ENCODE results near the gene BAIAP2L2. TPM values are rescaled to one million over a fixed set of nuclear protein-coding genes. Genes with fewer than 3 reads are reported as not detected.
"Not testable (repeated sequence)": the region's sequence is repeated elsewhere in the genome, so short reads cannot be mapped to it uniquely, and the experiment has no call there.

Gene BAIAP2L2
- total RNA-seq, 1 donor from 2014 or later: 0.77 TPM

DNA sequence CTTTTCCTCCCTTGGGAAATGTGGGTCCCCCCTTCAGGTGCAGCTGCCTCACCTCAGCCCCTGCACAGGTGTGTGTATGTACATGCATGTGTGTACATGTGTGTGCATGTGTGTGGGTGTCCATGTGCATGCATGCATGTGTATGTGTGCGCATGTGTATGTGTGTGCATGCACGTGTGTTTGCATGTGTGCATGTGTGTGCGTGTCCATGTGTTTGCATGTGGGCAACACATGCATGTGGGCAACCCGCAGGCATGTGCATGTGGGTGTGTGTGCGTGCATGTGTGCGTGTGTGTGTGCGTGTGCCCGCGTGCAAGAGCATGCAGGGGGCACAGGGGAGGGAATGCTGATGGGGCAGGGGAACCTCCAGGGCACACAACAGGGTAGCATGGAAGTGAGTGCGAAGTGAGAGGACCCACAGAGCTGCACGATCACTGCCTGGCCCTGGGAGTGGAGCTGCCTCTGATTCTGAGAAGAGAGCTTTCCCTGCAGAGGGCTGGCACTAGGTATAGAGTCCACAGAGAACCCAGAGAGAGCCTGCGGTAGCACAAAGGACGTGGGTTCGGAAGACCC lies 14.6 kb upstream of the BAIAP2L2 start:
- no peaks in the 10 kb centered on the region for H3K36me3 Mint-ChIP-seq (ENCODE audit: low read depth, unreplicated experiment)
- DNase-seq (ENCODE audit: low spot score): no peak
- H3K4me3 Mint-ChIP-seq (ENCODE audit: unreplicated experiment): no peak overlapping the region
- no peaks in the 10 kb centered on the region for H3K9me3 Mint-ChIP-seq (ENCODE audit: unreplicated experiment)
- no peaks in the 10 kb centered on the region for H3K4me1 Mint-ChIP-seq (ENCODE audit: unreplicated experiment)
- H3K27ac Mint-ChIP-seq (ENCODE audit: unreplicated experiment): peak overlapping the region; percentile 52
- H3K27me3 Mint-ChIP-seq (ENCODE audit: unreplicated experiment): peaks cover 12% of the 10 kb centered on the region
- TF ChIP-seq, protein P1, sequence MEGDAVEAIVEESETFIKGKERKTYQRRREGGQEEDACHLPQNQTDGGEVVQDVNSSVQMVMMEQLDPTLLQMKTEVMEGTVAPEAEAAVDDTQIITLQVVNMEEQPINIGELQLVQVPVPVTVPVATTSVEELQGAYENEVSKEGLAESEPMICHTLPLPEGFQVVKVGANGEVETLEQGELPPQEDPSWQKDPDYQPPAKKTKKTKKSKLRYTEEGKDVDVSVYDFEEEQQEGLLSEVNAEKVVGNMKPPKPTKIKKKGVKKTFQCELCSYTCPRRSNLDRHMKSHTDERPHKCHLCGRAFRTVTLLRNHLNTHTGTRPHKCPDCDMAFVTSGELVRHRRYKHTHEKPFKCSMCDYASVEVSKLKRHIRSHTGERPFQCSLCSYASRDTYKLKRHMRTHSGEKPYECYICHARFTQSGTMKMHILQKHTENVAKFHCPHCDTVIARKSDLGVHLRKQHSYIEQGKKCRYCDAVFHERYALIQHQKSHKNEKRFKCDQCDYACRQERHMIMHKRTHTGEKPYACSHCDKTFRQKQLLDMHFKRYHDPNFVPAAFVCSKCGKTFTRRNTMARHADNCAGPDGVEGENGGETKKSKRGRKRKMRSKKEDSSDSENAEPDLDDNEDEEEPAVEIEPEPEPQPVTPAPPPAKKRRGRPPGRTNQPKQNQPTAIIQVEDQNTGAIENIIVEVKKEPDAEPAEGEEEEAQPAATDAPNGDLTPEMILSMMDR (IDR thresholded peaks at IDR 0.05; ENCODE audit: unreplicated experiment): no peak

GRCh38 chr22:38124236-38124974 lies 13.9 kb upstream of the BAIAP2L2 start:
- DNase-seq (ENCODE audit: low spot score): no peak
- no peaks in the 10 kb centered on the region for H3K36me3 Mint-ChIP-seq (ENCODE audit: low read depth, unreplicated experiment)
- H3K4me3 Mint-ChIP-seq (ENCODE audit: unreplicated experiment): no peak overlapping the region
- TF ChIP-seq, protein P1 (IDR thresholded peaks at IDR 0.05; ENCODE audit: unreplicated experiment): no peak
- H3K27me3 Mint-ChIP-seq (ENCODE audit: unreplicated experiment): peaks cover 12% of the 10 kb centered on the region
- H3K4me1 Mint-ChIP-seq (ENCODE audit: unreplicated experiment): no peaks in the 10 kb centered on the region
- no peaks in the 10 kb centered on the region for H3K9me3 Mint-ChIP-seq (ENCODE audit: unreplicated experiment)
- H3K27ac Mint-ChIP-seq (ENCODE audit: unreplicated experiment): no peak overlapping the region

GRCh38 chr22:38122616-38123015 lies 12.1 kb upstream of the BAIAP2L2 start:
- no peak for DNase-seq (ENCODE audit: low spot score)
- no peaks in the 10 kb centered on the region for H3K36me3 Mint-ChIP-seq (ENCODE audit: low read depth, unreplicated experiment)
- H3K27me3 Mint-ChIP-seq (ENCODE audit: unreplicated experiment): peaks cover 12% of the 10 kb centered on the region
- TF ChIP-seq, protein P1 (IDR thresholded peaks at IDR 0.05; ENCODE audit: unreplicated experiment): no peak
- no peaks in the 10 kb centered on the region for H3K4me1 Mint-ChIP-seq (ENCODE audit: unreplicated experiment)
- H3K4me3 Mint-ChIP-seq (ENCODE audit: unreplicated experiment): no peak overlapping the region
- H3K27ac Mint-ChIP-seq (ENCODE audit: unreplicated experiment): no peak overlapping the region
- H3K9me3 Mint-ChIP-seq (ENCODE audit: unreplicated experiment): no peaks in the 10 kb centered on the region

GRCh38 chr22:38120359-38121110 lies 10.1 kb upstream of the BAIAP2L2 start:
- no peak for DNase-seq (ENCODE audit: low spot score)
- H3K4me1 Mint-ChIP-seq (ENCODE audit: unreplicated experiment): no peaks in the 10 kb centered on the region
- no peaks in the 10 kb centered on the region for H3K9me3 Mint-ChIP-seq (ENCODE audit: unreplicated experiment)
- H3K27ac Mint-ChIP-seq (ENCODE audit: unreplicated experiment): no peak overlapping the region
- TF ChIP-seq, protein P1 (IDR thresholded peaks at IDR 0.05; ENCODE audit: unreplicated experiment): no peak
- no peaks in the 10 kb centered on the region for H3K36me3 Mint-ChIP-seq (ENCODE audit: low read depth, unreplicated experiment)
- H3K27me3 Mint-ChIP-seq (ENCODE audit: unreplicated experiment): peaks cover 12% of the 10 kb centered on the region
- H3K4me3 Mint-ChIP-seq (ENCODE audit: unreplicated experiment): no peak overlapping the region

- not testable (repeated sequence) for H3K27ac Mint-ChIP-seq (ENCODE audit: unreplicated experiment); H3K4me1 Mint-ChIP-seq (ENCODE audit: unreplicated experiment); H3K9me3 Mint-ChIP-seq (ENCODE audit: unreplicated experiment); H3K27me3 Mint-ChIP-seq (ENCODE audit: unreplicated experiment); H3K4me3 Mint-ChIP-seq (ENCODE audit: unreplicated experiment); H3K36me3 Mint-ChIP-seq (ENCODE audit: low read depth, unreplicated experiment); DNase-seq (ENCODE audit: low spot score)
Observed at GRCh38 chr22:38118747-38119146, 8.3 kb upstream of the BAIAP2L2 start.
